ENCODE data around the gene CYP26B1.

The CYP26B1 gene

GRCh38 chr2:72080286-72081145, 67.1 kb downstream of the CYP26B1 start:
- DNase-seq = no peak
